Measurements from ENCODE around the gene TTC4.

- TF ChIP-seq CTCF (IDR thresholded peaks at IDR 0.05) (no peak), POLR2A (IDR thresholded peaks at IDR 0.05) (no peak)
Observed at GRCh38 chr1:54695764-54696163, 19.9 kb upstream of the TTC4 start.
